Kidney tubule cell (primary cell): Measurements from ENCODE around the gene IZUMO4.

Experiments
- DNase-seq: peaks from one replicate; pipeline ENCODE4 v3.0.0-alpha.2; 2018; ENCODE audit warnings: low spot score

Gene IZUMO4, protein sequence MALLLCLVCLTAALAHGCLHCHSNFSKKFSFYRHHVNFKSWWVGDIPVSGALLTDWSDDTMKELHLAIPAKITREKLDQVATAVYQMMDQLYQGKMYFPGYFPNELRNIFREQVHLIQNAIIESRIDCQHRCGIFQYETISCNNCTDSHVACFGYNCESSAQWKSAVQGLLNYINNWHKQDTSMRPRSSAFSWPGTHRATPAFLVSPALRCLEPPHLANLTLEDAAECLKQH

GRCh38 chr19:2096480-2097202 is at the start of gene IZUMO4:
IZUMO4 (plus strand) TSS chr19:2096915; CDS start chr19:2096946, 31 bp downstream.
- peak; percentile 97 for DNase-seq

GRCh38 chr19:2047076-2047448 is 49.7 kb upstream of the IZUMO4 start:
- no peak for DNase-seq

DNA sequence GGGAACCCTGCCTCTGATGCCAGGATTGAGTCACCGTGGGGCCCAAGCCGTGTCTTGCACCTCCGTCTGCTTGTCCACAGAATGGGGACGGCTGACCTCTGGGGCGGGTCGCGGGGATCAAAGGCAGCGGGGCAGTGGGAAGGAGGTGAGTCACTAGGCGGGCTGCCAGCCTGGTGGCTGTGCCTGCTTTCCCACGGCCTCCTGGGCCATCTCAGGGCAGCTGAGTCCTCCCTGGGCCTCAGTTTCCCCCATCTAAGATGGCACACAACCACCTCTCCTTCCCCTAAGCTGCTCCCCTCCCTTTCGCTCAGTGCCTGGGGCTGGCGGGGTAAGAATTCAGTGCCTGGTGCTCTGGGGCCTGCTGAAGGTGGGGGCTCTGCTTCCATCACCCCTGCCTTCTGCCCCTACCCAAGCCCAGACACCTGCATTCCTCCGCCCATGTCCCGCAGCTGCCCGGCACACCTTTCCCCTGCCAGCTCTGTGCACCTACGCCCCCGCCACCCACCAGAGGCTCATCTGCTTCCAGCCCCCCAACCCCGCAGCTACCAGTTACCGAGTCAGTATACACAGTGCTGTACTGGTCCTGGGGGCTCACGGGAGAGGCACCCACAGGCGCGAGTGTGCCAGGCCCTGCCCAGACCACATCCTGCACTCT is 49.1 kb upstream of the IZUMO4 start:
- DNase-seq, result peak; percentile 65

- no peak for DNase-seq
These were observed 48.4 kb upstream of the IZUMO4 start for GRCh38 chr19:2048104-2048958.

GRCh38 chr19:2048959-2049740 is 47.6 kb upstream of the IZUMO4 start:
- no peak for DNase-seq

DNA sequence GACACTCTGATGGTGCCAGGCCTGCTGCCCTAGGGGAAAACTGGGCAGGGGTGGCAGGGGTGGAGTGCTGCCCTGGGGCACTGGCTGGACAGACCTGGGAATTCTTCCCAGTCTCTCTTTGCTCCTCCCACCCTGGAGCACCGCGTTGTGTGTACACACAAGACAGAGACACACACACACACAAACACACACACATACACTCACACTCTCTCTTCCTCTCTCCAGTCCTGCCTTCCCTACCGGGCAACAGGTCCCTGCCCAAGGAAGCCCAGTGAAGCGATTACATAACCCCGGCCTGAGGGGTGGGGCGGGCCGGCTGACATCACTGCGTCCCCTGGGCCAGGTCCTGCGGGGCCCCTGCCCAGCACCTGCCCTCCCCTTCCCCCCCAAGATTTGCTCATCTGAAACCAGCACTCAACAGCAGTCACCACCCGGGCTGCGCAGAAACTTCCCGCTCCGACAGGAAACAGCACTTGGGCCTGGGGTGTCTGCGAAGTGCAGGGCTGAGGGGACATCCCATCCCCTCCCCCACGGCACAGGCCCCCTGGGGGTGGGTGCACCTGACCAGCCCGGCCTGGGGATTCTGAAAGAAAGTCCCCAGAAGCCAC is 46.9 kb upstream of the IZUMO4 start:
- peak; percentile 95 for DNase-seq

GRCh38 chr19:2050349-2050990 is 46.2 kb upstream of the IZUMO4 start:
- no peak for DNase-seq

DNA sequence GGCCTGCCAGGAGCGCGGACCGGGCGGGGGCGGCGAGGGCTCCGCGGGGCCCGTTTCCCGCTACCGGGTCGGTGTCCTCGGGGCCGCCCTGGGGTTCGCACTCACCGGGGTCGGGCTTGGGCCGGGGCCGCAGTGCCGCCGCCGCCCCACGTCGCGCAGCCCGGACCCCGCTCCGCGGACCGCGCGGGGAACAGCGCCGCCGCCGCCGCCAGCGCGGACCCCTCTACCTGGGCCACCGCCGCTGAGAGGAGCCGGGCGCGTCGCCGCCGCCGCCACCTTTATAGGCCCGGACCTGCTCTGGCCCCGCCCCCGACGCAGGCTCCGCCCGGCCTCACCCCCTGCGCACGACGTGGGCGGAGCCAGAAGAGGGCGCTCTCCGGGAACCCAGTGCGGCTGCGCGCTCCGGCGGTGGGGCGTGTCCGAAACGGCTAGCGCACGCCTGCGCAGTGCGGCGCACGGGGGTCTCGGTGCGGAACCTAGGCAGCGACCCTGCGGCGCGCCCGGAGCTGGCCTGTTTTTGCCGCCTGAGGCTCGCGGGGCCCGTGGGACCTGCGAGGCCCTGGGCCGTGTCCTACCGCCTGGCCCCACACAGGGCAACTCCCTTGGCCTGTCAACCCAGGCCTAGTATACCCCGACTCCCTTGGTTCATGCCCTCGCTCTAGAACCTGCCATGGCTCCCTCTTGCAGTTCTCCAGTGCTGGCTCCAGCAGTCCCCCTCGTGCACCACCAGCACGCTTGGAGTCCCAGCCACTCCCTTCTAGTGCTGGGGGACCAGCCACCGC is 45.5 kb upstream of the IZUMO4 start, which contains the start of gene MKNK2:
Gene MKNK2, minus strand, starts transcription at position 254 of the 782 bp plus-strand sequence. CDS start 393 bp downstream, outside the sequence.
- DNase-seq, result peak; percentile 89

DNA sequence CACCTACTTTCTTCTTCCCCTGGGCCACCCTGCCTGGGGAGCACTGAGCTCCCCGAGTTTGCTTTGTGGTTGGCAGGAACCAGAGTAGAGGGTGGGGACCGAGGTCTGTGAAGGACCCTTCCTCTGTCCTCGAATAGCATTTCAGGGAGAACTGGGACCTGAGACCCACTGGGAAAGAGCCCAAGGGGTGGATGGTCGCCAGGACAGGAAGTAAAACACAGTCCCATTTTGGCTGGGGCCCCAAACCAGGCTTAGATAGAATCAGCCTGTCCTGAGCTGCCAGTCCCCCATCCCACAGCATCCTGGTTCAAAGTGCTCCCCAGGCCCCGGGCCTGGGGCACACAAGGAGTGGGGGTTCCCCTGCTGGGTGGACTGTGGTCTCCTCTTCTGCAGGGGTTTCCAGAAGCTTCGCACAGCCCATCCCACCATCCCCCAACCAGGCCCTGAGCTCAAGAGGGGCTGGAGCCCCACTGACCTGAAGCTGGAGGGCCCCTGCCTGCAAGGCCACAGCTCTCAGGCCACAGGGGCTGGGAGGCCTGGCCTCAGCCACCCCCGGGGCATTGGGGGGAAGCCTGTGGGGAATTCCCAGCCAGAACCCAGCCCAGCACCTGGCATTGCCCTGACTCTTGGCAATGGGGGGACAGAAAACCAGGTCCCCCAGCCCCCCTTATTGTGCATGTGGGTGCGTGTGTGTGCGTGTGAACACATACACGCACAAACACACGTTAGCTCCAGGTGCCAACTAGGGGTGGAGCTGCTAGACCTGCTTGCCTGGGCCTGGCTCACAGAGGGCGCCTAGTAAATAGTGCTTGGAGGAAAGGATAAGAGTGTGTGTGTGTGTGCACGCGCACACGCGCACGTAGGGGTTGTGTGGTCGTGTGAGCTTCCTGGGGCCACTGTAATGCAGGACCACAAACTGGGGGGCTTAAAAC is 44.7 kb upstream of the IZUMO4 start:
- no peak for DNase-seq

DNA sequence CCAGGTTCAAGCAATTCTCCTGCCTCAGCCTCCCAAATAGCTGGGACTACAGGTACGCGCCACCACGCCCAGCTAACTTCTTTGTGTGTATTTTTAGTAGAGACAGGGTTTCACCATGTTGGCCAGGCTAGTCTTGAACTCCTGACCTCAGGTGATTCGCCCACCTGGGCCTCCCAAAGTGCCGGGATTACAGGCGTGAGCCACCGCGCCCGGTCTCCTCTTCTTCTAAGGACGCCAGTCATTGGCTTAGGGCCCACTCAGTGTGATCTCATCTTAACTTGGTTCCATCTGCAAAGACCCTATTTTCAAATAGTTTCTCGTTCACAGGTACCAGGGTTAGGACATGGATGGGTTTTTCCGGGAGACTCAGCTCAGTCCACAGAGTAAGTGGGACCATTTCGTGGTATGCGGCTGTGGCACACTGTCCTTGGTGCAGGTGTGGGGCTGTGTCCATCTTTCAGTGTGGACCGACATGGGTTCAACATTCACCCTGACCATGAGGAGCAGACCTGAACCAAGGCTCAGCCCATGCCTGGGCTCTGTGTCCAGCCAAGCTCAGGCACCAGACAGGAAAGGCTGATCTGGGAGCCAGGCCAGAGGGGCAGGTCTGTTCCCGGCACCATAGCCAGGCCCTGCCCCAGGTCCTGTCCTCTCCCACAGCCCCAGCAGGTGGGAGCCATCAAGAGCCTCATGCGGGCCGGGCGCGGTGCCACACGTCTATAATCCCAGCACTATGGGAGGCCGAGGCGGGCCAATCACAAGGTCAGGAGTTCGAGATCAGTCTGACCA is 42.9 kb upstream of the IZUMO4 start:
- DNase-seq, result no peak

- no peak for DNase-seq
These were observed 42.0 kb upstream of the IZUMO4 start for GRCh38 chr19:2054763-2055162.

DNA sequence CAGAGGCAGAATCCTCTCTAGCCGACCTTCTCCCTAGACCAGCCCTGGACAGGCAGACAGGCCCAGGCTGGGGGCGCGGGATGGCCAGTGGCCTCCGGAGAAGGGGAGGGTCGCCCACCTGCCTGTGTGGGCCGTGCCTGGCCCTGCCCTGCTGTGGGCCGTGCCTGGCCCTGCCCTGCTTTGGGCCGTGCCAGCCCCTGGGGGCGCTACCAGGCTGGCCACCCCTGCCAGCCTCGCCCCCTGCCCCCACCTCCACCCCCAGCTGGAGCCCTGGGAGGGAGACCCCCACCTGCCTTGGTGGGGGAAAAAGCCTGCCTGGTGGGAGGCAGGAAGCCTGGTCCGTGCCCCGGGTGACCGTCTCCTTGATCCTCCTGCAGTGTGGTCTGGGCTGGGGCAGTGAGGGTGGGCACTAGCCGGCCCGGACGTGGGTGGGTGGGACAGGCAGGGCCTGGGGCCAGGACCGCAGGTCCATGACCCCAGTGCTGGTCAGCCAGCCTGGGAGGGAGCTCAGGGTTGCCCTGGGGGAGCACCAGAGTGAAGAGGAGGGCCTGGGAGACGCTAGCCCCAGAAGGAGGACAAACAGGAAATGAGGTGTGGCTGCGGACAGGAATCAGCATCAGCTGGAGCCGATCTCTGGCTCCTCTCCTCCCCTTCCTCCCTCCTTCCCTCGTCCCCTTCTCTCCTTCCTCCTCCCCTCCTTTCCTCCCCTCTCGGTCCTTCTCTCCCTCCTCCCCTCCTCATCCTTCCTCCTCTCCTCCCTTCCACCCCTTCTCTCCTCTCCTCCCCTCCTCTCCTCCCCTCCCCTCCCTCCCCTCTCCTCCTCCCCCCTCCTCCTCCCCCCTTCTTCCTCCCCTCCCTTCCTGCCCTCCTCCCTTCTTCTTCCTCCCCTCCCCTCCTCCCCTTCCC is 40.5 kb upstream of the IZUMO4 start:
- peak; percentile 68 for DNase-seq

- no peak for DNase-seq
These were observed 39.9 kb upstream of the IZUMO4 start for GRCh38 chr19:2056837-2057192.

DNA sequence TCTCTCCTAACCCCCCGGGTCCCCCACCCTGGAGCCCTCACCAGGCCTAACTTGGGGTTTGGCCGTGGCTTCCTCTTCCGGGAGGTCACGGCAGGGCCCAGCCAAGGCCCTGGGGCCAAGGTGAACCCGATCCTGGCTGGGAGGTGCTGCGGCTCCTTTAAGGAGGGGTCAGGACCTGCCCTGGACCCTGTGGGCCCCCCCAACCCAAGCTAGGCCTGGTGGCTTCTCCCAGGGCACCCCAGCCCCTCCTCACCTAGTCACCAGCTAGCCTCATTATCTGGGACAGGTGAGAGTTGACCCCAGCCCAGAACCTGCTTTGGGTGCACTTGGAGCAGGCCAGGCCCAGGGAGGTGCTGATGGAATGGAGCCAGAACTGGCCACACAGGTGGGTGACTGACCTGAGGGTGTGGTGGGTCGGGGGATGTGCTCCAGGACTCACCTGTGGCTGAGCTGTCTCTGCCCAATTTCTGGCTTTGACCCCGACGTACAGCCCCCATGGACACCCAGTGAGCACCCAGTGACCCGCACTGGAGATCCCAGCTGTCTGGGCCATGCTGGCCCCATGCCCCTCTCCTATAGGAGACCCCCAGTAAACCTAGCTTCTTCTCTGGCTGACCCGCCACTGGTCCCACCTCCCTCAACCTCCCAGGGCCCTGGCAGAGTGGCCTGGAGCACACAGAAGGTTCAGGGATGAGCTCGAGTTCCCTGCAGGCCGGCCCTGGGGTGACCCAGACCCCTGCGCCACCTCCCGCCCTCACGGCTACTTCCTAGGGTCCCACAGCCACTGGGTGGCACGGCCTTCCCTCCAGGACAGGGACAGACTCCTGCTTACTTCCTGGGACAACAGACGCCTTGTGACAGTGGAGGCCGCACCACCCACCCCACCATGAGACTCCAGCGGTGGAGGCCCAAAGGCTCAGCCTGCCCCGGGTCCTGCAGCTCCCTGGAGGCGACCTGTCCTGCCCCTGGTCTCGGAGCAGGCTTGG is 38.9 kb upstream of the IZUMO4 start:
- no peak for DNase-seq
